ENCODE results near the gene HBEGF. TPM values are rescaled to one million over a fixed set of nuclear protein-coding genes. Genes with fewer than 3 reads are reported as not detected.

The HBEGF gene
- total RNA-seq, 1 experiment from 2014 or later: 2.4 TPM

DNA sequence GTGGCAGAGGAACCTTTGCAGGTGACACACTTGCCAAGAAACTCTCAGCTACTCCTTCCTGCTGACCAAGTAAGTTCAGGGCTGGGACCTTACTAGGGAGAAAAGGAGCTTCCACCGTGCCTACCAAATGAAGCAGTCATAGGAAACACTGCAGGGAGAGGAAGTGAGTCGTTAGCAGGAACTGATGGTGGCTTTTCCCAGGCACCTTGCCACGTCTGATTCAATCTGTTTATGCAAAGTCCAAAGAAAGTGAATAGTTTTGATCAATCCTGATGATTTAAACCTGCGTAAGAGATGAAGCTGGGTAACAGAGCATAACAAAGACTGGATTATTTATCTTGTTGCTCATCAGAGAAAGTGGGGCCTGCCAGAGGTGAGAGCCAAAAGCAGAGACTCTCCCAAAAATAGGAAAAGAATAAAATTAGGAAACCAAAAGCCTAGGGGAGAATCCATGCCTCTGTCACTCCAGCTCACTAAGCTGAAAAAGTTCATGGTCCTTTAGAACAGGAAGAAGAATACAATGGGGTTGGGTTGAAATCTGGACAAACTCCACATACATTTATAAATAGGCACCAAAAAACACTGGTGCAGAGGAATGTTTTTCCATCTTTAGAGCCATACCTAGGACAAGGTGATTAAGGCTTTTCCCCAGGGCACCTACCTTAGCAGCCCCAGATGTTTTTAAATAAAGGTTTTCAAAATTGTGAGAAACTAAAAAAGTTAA, 34.2 kb downstream of the HBEGF start:
- Histone ChIP-seq H3K79me2 (ENCODE audit: insufficient read depth, low read length) (no peaks in the 10 kb centered on the region), H4K20me1 (ENCODE audit: control insufficient read depth, insufficient read depth, insufficient read length) (no peaks in the 10 kb centered on the region), H4K5ac (ENCODE audit: insufficient read length, low read depth, low read length) (no peak overlapping the region), H3K23me2 (ENCODE audit: insufficient read length, low read depth, low read length, poor library complexity, severe bottlenecking) (no peaks in the 10 kb centered on the region), H2BK20ac (ENCODE audit: low read depth, low read length, poor library complexity, severe bottlenecking) (no peak overlapping the region), H2BK120ac (ENCODE audit: low read depth, low read length, poor library complexity, severe bottlenecking) (no peak overlapping the region), H3K27ac (ENCODE audit: insufficient read length, low read depth, low read length) (no peak overlapping the region), H2AFZ (ENCODE audit: low read length) (no peak overlapping the region), H4K8ac (replicated peaks; ENCODE audit: insufficient read length, low read depth, low read length) (no peak overlapping the region), H3K27me3 (ENCODE audit: insufficient read depth, low read length) (no peaks in the 10 kb centered on the region), H3K9ac (ENCODE audit: extremely low read depth, insufficient read length, low read length) (no peak overlapping the region), H4K91ac (ENCODE audit: insufficient read length, low read depth, low read length) (no peak overlapping the region), H3K23ac (ENCODE audit: insufficient read length, low read depth, low read length) (no peak overlapping the region), H3K18ac (ENCODE audit: insufficient read length, low read depth, low read length) (no peak overlapping the region), H3K14ac (ENCODE audit: insufficient read depth, low read length) (no peak overlapping the region), H3K4ac (ENCODE audit: low read depth, low read length) (no peak overlapping the region), H3K4me1 (ENCODE audit: insufficient read depth, low read length) (no peaks in the 10 kb centered on the region; the same call in 1 of the 2 replicates), H2BK12ac (ENCODE audit: insufficient read length, low read depth, low read length) (no peak overlapping the region), H2AK5ac (ENCODE audit: insufficient read length, low read length) (no peak overlapping the region), H3T11ph (ENCODE audit: low read length) (no peak overlapping the region), H3K9me3 (ENCODE audit: control insufficient read depth, low read depth, low read length) (no peaks in the 10 kb centered on the region), H2BK5ac (ENCODE audit: insufficient read length, low read length) (no peak overlapping the region), H2BK15ac (ENCODE audit: low read depth, low read length) (no peak overlapping the region), H3K4me2 (ENCODE audit: insufficient read depth, insufficient read length, low read length) (no peak overlapping the region), H3K79me1 (ENCODE audit: insufficient read depth, low read depth, low read length, poor library complexity, severe bottlenecking) (no peaks in the 10 kb centered on the region), H3K56ac (ENCODE audit: insufficient read length, low read depth, low read length) (no peak overlapping the region)
- TF ChIP-seq, protein P1, sequence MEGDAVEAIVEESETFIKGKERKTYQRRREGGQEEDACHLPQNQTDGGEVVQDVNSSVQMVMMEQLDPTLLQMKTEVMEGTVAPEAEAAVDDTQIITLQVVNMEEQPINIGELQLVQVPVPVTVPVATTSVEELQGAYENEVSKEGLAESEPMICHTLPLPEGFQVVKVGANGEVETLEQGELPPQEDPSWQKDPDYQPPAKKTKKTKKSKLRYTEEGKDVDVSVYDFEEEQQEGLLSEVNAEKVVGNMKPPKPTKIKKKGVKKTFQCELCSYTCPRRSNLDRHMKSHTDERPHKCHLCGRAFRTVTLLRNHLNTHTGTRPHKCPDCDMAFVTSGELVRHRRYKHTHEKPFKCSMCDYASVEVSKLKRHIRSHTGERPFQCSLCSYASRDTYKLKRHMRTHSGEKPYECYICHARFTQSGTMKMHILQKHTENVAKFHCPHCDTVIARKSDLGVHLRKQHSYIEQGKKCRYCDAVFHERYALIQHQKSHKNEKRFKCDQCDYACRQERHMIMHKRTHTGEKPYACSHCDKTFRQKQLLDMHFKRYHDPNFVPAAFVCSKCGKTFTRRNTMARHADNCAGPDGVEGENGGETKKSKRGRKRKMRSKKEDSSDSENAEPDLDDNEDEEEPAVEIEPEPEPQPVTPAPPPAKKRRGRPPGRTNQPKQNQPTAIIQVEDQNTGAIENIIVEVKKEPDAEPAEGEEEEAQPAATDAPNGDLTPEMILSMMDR (conservative IDR thresholded peaks at IDR 0.05): no peak
- Mint-ChIP-seq H3K4me1 (peaks cover 9% of the 10 kb centered on the region in 2 experiments), H3K4me3 (peak overlapping the region in 1 of 2 experiments; percentile 19; a peak in 1 of 5 replicates), H3K27me3 (ENCODE audit: low read depth) (no peaks in the 10 kb centered on the region), H3K36me3 (ENCODE audit: insufficient read depth in 1 of 3, low read depth in 3 of 3) (no peaks in the 10 kb centered on the region), H3K27ac (peak overlapping the region in 1 of 3 experiments; percentile 56; a peak in 3 of 7 replicates), H3K9me3 (no peaks in the 10 kb centered on the region)
- WGBS (ENCODE audit: extremely low coverage, insufficient read length, low lambda C conversion rate): no CpG with 5 or more reads among the region's 4 CpGs
- DNase-seq: peak; percentile 46

Measured in H9 (cell line).